ENCODE measurements around the gene SAMD8.

SAMD8 gene

GRCh38 chr10:75146780-75147179, 35.3 kb downstream of the SAMD8 start:
- no peaks in the 10 kb centered on the region for H3K27me3 ChIP-seq (ENCODE audit: low read length)
- no peak overlapping the region for H3K4me2 ChIP-seq (ENCODE audit: low read depth, low read length, poor library complexity, severe bottlenecking)
- TF ChIP-seq CTCF (IDR thresholded peaks at IDR 0.05; ENCODE audit: insufficient read depth, low read length, poor library complexity, severe bottlenecking) (no peak), EZH2phosphoT487 (conservative IDR thresholded peaks at IDR 0.05; ENCODE audit: low read length) (no peak)
- no peak overlapping the region for H3K4me3 ChIP-seq (ENCODE audit: insufficient read depth, low read length, poor library complexity, severe bottlenecking)
- H4K20me1 ChIP-seq (ENCODE audit: low read depth, low read length): no peaks in the 10 kb centered on the region
- no peaks in the 10 kb centered on the region for H3K9me2 ChIP-seq (replicated peaks; ENCODE audit: insufficient read depth, low read length)
- H3K36me3 ChIP-seq (ENCODE audit: low read length): peaks cover 5% of the 10 kb centered on the region; the same call in 1 of the 2 replicates
- H3K79me2 ChIP-seq (ENCODE audit: insufficient read depth, low read length): peaks cover 66% of the 10 kb centered on the region
- no peak overlapping the region for H2AFZ ChIP-seq (ENCODE audit: low read depth, low read length, severe bottlenecking)
- H3F3A ChIP-seq (ENCODE audit: insufficient read depth): no peaks in the 10 kb centered on the region
- no peaks in the 10 kb centered on the region for H3K9me3 ChIP-seq (ENCODE audit: insufficient read depth, low read length)
- H3K27ac ChIP-seq (ENCODE audit: low read depth, low read length): no peak overlapping the region
- H3K9ac ChIP-seq (ENCODE audit: low read length): no peak overlapping the region

GRCh38 chr10:75150656-75151055, 39.2 kb downstream of the SAMD8 start:
- H4K20me1 ChIP-seq (ENCODE audit: low read depth, low read length): no peaks in the 10 kb centered on the region
- peaks cover 5% of the 10 kb centered on the region; the same call in 1 of the 2 replicates for H3K36me3 ChIP-seq (ENCODE audit: low read length)
- no peaks in the 10 kb centered on the region for H3K9me3 ChIP-seq (ENCODE audit: insufficient read depth, low read length)
- H3K27ac ChIP-seq (ENCODE audit: low read depth, low read length): no peak overlapping the region
- no peaks in the 10 kb centered on the region for H3K27me3 ChIP-seq (ENCODE audit: low read length)
- TF ChIP-seq CTCF (IDR thresholded peaks at IDR 0.05; ENCODE audit: insufficient read depth, low read length, poor library complexity, severe bottlenecking) (no peak), EZH2phosphoT487 (conservative IDR thresholded peaks at IDR 0.05; ENCODE audit: low read length) (no peak)
- H3K4me2 ChIP-seq (ENCODE audit: low read depth, low read length, poor library complexity, severe bottlenecking): no peak overlapping the region
- H3K9me2 ChIP-seq (replicated peaks; ENCODE audit: insufficient read depth, low read length): no peaks in the 10 kb centered on the region
- H3K9ac ChIP-seq (ENCODE audit: low read length): no peak overlapping the region
- no peaks in the 10 kb centered on the region for H3F3A ChIP-seq (ENCODE audit: insufficient read depth)
- no peak overlapping the region for H3K4me3 ChIP-seq (ENCODE audit: insufficient read depth, low read length, poor library complexity, severe bottlenecking)
- H3K79me2 ChIP-seq (ENCODE audit: insufficient read depth, low read length): peaks cover 39% of the 10 kb centered on the region
- no peak overlapping the region for H2AFZ ChIP-seq (ENCODE audit: low read depth, low read length, severe bottlenecking)

- Histone ChIP-seq H3K9me3 (ENCODE audit: insufficient read depth, low read length) (no peaks in the 10 kb centered on the region), H3K9ac (ENCODE audit: low read length) (no peak overlapping the region), H3K9me2 (replicated peaks; ENCODE audit: insufficient read depth, low read length) (no peaks in the 10 kb centered on the region), H3K4me3 (ENCODE audit: insufficient read depth, low read length, poor library complexity, severe bottlenecking) (no peak overlapping the region), H3F3A (ENCODE audit: insufficient read depth) (0 out of 2 replicates have a peak, but pooled peaks cover 2% of the 10 kb centered on the region), H2AFZ (ENCODE audit: low read depth, low read length, severe bottlenecking) (no peak overlapping the region), H3K4me2 (ENCODE audit: low read depth, low read length, poor library complexity, severe bottlenecking) (no peak overlapping the region), H4K20me1 (ENCODE audit: low read depth, low read length) (no peaks in the 10 kb centered on the region; the same call in 1 of the 2 replicates), H3K79me2 (ENCODE audit: insufficient read depth, low read length) (peaks cover 24% of the 10 kb centered on the region), H3K27me3 (ENCODE audit: low read length) (no peaks in the 10 kb centered on the region), H3K27ac (ENCODE audit: low read depth, low read length) (no peak overlapping the region), H3K36me3 (ENCODE audit: low read length) (no peaks in the 10 kb centered on the region)
- no peak for TF ChIP-seq EZH2phosphoT487 (conservative IDR thresholded peaks at IDR 0.05; ENCODE audit: low read length)
- TF ChIP-seq CTCF (IDR thresholded peaks at IDR 0.05; ENCODE audit: insufficient read depth, low read length, poor library complexity, severe bottlenecking): no peak
These were observed 48.1 kb downstream of the SAMD8 start for GRCh38 chr10:75159519-75159918.
